ENCODE measurements around the gene TMEM132C.
A peak's percentile ranks its signal among the peaks of the same experiment; 100 is the strongest.

The TMEM132C gene

DNA sequence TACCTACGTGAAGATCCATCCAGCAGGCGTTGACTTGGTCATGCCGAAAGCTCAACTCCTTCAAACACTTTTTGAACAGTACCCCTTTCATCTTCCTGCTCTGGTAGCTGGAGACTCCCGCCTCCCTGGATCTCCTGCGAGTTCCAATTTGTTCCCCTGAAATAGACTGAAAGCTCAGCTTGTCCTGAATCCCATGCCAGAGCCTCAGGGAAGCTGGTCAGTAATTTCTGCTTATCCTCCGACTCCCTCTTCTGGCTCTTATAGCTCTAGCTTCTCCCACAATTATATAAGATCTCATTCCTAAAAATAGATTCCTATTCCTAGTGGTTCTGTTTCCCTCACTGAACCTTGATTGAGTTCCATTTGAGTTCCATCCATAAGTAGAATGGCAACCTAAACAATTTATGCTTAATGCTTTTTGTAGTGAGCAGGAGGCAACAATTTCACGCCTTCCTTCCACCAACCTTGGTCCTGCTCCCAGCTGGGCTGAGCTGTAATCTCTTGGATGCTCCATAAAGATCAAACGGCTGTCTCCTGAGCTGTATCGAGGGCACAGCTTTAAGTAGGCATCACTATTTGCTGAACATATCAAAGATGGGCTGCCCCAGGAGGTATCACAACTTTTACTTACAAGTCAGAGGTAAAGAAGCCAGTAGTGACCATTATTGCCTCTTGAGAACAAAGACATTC is 8.0 kb upstream of the TMEM132C start:
- no peak for TF ChIP-seq USF1 (IDR thresholded peaks at IDR 0.05)
- no peak for TF ChIP-seq CREB1 (IDR thresholded peaks at IDR 0.05; ENCODE audit: low read depth)
- no peak for TF ChIP-seq TAF1 (IDR thresholded peaks at IDR 0.05; ENCODE audit: low read depth)
- TF ChIP-seq REST (IDR thresholded peaks at IDR 0.05; ENCODE audit: low read depth): no peak
- TF ChIP-seq FOXM1 (IDR thresholded peaks at IDR 0.05; ENCODE audit: borderline replicate concordance, low read depth): no peak
- no peak for TF ChIP-seq EGR1 (IDR thresholded peaks at IDR 0.05)
- no peak for TF ChIP-seq TCF12 (IDR thresholded peaks at IDR 0.05; ENCODE audit: low read depth)
- TF ChIP-seq MAX (IDR thresholded peaks at IDR 0.05): no peak
- no peak for TF ChIP-seq RAD21 (IDR thresholded peaks at IDR 0.05; ENCODE audit: low read depth)
- TF ChIP-seq CEBPB (IDR thresholded peaks at IDR 0.05): no peak
- no peak for TF ChIP-seq YY1 (IDR thresholded peaks at IDR 0.05; ENCODE audit: low read depth)
- TF ChIP-seq ZBTB7A (IDR thresholded peaks at IDR 0.05; ENCODE audit: low read depth): no peak
- TF ChIP-seq NFIC (IDR thresholded peaks at IDR 0.05): no peak
- TF ChIP-seq TEAD4 (IDR thresholded peaks at IDR 0.05): no peak
- TF ChIP-seq EP300 (IDR thresholded peaks at IDR 0.05; ENCODE audit: borderline replicate concordance): no peak

DNA sequence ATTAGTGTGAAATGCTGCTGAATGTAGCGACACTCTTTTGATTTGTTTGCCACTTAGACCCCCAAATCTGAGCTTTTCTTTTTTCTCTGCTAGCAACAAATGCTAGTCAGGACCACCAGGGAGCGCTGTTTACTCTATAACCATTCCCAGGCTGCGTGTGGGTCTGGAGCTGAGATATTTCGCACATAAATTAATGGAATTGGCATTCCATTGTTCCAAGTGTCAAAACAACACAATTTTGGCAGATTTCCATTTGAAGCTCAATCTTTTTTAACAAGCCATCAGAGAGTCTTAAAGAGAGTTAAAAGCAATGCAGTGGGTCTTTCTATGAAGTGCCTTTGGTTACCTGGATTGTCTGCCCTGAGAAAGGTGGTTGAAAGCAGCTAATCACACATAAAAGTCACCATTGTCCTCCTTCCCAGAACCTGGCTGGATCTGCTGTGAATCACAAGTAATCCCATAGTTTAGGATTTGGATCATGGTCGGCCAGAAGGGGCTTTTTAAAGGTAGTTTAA is 7.4 kb upstream of the TMEM132C start:
- TF ChIP-seq RAD21 (IDR thresholded peaks at IDR 0.05; ENCODE audit: low read depth) (peak; percentile 53), NFIC (IDR thresholded peaks at IDR 0.05) (no peak)

DNA sequence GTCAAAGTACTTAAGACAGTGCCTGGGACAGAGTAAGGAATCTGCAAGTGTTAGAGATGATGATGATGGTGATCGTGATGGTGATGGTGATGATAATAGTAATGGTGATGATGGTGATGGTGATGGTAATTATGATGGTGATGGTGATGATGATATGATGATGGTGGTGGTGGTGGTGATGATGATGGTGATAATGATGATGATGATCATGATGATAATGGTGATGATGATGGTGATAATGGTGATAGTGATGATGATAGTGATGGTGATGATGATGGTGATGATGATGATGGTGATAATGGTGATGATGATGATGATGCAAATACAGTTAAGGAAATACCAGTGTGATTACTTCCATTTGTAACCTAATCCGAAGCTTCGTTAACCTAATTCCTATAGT is 5.2 kb upstream of the TMEM132C start:
- TF ChIP-seq REST (IDR thresholded peaks at IDR 0.05; ENCODE audit: low read depth) (no peak), EGR1 (IDR thresholded peaks at IDR 0.05) (no peak), NFIC (IDR thresholded peaks at IDR 0.05) (no peak), EP300 (IDR thresholded peaks at IDR 0.05; ENCODE audit: borderline replicate concordance) (no peak)

GRCh38 chr12:128265566-128265965 is 1.4 kb upstream of the TMEM132C start:
- TF ChIP-seq NFIC (IDR thresholded peaks at IDR 0.05) (no peak), REST (IDR thresholded peaks at IDR 0.05; ENCODE audit: low read depth) (no peak), MAX (IDR thresholded peaks at IDR 0.05) (no peak), ZBTB7A (IDR thresholded peaks at IDR 0.05; ENCODE audit: low read depth) (no peak), EP300 (IDR thresholded peaks at IDR 0.05; ENCODE audit: borderline replicate concordance) (no peak), YY1 (IDR thresholded peaks at IDR 0.05; ENCODE audit: low read depth) (no peak), EGR1 (IDR thresholded peaks at IDR 0.05) (no peak), TCF12 (IDR thresholded peaks at IDR 0.05; ENCODE audit: low read depth) (no peak), USF1 (IDR thresholded peaks at IDR 0.05) (no peak), FOXM1 (IDR thresholded peaks at IDR 0.05; ENCODE audit: borderline replicate concordance, low read depth) (no peak), TAF1 (IDR thresholded peaks at IDR 0.05; ENCODE audit: low read depth) (no peak), CEBPB (IDR thresholded peaks at IDR 0.05) (no peak), CREB1 (IDR thresholded peaks at IDR 0.05; ENCODE audit: low read depth) (no peak), TEAD4 (IDR thresholded peaks at IDR 0.05) (no peak), RAD21 (IDR thresholded peaks at IDR 0.05; ENCODE audit: low read depth) (no peak)

All from Ishikawa (cell line).